ENCODE data around the gene AMZ1.

AMZ1 gene, protein sequence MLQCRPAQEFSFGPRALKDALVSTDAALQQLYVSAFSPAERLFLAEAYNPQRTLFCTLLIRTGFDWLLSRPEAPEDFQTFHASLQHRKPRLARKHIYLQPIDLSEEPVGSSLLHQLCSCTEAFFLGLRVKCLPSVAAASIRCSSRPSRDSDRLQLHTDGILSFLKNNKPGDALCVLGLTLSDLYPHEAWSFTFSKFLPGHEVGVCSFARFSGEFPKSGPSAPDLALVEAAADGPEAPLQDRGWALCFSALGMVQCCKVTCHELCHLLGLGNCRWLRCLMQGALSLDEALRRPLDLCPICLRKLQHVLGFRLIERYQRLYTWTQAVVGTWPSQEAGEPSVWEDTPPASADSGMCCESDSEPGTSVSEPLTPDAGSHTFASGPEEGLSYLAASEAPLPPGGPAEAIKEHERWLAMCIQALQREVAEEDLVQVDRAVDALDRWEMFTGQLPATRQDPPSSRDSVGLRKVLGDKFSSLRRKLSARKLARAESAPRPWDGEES

DNA sequence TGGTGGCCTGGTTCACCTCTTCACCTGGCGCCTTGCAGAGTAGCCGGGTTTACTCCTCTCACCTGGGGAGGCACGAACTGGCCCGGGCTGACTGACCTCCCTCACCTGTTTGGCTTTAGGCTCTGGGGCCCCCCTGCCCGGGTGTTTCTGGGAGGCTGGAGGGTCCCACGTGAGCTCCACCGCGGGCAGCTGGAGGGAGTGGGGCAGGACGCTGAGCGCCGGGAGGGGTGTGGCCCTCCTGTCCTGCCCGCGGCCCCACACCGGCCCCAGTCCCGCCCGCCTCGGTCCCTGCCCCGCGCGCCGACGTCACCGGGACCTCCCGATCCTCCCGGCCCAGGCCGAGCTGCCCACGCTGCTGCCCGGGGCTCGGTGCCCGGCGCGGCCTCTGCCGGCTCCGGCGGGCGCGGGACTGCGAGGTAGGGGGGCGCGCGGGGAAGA, at the start of gene AMZ1:
Gene AMZ1, plus strand, starts transcription at position 322 of the 438 bp plus-strand sequence. CDS start 12,250 bp downstream, outside the sequence.
- H3K27ac Mint-ChIP-seq: no peak within 1 kb of the TSS
- H3K9me3 Mint-ChIP-seq: no peaks in the 10 kb centered on the region
- no peak for DNase-seq (ENCODE audit: low spot score)
- no peaks in the 10 kb centered on the region for H3K36me3 Mint-ChIP-seq (ENCODE audit: low read depth)
- H3K4me1 Mint-ChIP-seq (ENCODE audit: low read depth): peaks cover 12% of the 10 kb centered on the region
- peak within 1 kb of the TSS; percentile 64 for H3K4me3 Mint-ChIP-seq
- peaks cover 46% of the 10 kb centered on the region for H3K27me3 Mint-ChIP-seq (ENCODE audit: low read depth)

DNA sequence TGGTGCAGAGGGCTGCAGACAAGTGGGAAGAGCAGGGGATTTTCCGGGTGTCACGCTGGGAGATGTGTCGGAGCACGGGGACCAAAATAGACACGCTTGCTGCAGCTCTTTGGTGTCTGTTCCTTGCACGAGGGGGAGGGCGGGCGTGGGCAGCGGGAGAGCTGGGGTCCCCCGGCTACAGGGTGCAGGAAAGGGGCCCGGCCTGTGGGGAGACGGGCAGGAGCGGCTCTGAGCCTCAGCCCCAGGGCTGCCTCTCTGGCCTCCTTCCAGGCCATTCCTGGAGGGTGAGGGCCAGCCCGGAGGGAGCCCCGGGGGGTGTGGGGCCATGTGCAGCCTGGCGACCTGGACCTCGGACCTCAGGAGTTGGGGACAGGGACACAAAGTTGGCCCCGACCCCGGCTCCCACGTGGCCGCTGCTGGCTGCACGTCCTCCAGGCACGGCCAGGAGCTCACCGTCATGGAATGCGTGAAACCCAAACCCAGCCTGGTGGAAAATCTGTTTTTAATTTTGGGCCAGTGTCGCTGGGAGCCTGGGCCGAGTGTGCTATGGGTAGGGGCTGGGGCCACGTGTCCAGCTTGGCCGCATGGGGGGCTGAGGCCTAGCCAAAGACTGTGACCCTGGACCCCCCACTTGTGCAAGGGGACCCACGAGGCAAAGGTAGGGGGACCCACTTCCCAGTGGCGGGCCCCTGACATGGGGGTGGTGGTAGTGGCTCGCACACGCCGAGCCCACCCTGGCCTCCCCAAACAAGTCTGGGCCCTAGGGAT, 49.6 kb upstream of the AMZ1 start:
- DNase-seq (ENCODE audit: low spot score): no peak
- Mint-ChIP-seq H3K9me3 (no peaks in the 10 kb centered on the region), H3K4me3 (no peak overlapping the region), H3K27ac (no peak overlapping the region), H3K36me3 (ENCODE audit: low read depth) (no peaks in the 10 kb centered on the region), H3K4me1 (ENCODE audit: low read depth) (peaks cover 5% of the 10 kb centered on the region), H3K27me3 (ENCODE audit: low read depth) (no peaks in the 10 kb centered on the region)

DNA sequence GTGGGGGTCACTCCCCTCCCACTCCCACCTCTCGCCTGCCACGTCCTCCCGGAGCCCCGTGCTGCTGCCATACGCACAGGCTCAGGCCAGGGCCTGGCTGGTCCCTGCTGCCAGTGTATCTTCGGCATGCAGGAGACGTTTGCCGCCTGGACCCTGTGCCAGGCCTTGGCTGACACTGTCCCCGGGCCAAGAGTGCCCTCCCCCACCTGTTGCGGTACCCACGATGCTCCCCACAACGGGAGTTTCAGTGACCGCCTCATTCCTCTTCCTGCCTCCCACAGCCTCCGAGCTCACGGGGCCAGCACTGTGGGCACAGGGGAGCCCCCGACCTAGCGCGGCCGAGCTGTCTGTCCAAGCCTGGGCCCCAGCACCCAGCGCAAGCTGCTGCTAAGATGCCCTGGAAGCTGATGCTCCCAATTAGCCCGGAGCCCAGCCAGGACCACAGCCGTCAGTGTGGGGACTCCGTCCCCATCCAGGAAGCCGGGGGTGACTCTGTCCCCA, 48.8 kb upstream of the AMZ1 start:
- Mint-ChIP-seq H3K4me1 (ENCODE audit: low read depth) (peaks cover under 1% of the 10 kb centered on the region), H3K4me3 (no peak overlapping the region), H3K27ac (no peak overlapping the region), H3K27me3 (ENCODE audit: low read depth) (no peaks in the 10 kb centered on the region), H3K9me3 (no peaks in the 10 kb centered on the region), H3K36me3 (ENCODE audit: low read depth) (no peaks in the 10 kb centered on the region)
- DNase-seq (ENCODE audit: low spot score): no peak

DNA sequence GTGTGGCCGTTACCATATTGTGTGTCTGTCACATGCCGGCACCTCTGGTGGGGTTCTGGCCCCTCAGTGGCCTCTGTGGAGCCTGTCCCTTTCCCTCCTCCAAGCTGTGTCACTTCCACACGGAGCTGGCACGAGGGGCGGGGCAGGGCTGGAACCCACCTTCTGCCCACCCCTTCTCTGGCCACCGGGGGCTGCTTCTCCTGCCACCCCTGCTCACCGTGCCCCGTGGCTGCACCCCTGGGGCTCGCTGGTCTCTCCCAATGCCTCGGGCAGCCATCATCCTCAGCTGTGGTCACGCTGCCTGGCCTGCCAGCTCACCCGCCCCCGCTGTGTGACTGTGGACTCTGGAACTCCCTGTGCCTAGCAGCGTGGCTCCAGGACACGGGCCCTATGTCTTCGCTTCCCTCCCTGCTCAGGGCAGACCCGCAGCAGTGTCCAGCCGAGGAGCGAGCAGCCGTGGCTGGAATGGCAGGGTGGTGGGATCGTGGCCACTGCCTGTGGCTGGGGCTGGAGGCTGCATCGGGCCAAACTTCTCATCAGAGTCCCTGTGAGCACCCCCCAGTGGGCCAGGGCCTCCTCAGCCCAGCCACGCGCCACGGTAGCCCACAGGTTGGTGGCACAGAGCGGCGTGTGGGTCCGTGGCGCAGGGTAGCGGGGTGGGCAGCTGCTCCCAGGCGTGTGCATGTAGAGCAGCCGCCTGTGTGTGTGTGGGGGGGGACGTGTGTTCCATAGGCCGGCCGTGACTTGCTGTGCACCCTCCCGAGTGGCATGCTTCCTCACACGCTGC, 48.1 kb upstream of the AMZ1 start:
- Mint-ChIP-seq H3K36me3 (ENCODE audit: low read depth) (no peaks in the 10 kb centered on the region), H3K27ac (no peak overlapping the region), H3K9me3 (no peaks in the 10 kb centered on the region), H3K4me3 (no peak overlapping the region), H3K27me3 (ENCODE audit: low read depth) (no peaks in the 10 kb centered on the region), H3K4me1 (ENCODE audit: low read depth) (peaks cover 6% of the 10 kb centered on the region)
- DNase-seq (ENCODE audit: low spot score): no peak

DNA sequence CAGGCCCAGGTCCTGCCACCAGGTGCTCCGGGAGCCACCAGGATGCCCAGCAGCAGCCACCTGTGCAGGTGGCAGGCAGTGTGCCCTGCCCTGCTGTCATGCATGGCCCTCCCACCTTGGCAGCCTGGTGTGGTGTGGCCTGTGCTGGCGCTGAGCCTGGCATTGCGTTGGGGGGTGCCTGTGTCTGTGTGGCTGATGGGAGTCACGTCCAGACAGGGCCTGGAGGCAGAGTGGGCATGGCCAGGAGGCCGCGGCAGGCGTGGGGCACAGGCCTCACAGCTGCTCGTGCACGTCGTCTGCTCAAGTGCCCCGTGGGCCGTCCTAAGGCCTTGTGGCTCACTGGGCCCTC, 47.5 kb upstream of the AMZ1 start:
- Mint-ChIP-seq H3K4me1 (ENCODE audit: low read depth) (peaks cover 11% of the 10 kb centered on the region), H3K36me3 (ENCODE audit: low read depth) (no peaks in the 10 kb centered on the region), H3K4me3 (no peak overlapping the region), H3K9me3 (no peaks in the 10 kb centered on the region), H3K27ac (no peak overlapping the region), H3K27me3 (ENCODE audit: low read depth) (no peaks in the 10 kb centered on the region)
- DNase-seq (ENCODE audit: low spot score): no peak

DNA sequence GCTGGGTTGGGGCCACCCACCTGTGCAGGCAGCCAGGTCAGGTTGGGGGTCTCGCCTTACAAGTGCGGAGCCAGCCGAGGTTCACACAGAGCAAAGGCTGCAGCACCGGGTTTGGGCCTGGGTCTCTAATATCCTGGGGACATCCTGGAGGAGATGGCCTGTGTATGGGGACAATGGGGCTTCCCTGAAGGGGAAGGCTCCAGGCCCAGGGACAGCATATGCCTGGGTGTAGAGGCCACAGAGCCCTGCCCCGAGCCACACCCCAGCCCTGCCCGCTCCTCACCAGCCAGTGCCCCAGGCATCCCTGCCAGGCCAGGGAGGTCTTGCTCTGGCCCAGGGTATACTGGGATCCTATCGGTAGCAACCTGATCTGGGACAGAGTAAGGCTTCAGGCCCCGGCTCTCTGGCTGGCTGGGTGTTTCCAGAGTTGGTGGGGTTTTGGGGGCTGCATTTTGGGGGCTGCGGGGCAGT, 47.1 kb upstream of the AMZ1 start:
- no peak overlapping the region for H3K4me3 Mint-ChIP-seq
- H3K27ac Mint-ChIP-seq: no peak overlapping the region
- DNase-seq (ENCODE audit: low spot score): no peak
- no peaks in the 10 kb centered on the region for H3K27me3 Mint-ChIP-seq (ENCODE audit: low read depth)
- no peaks in the 10 kb centered on the region for H3K9me3 Mint-ChIP-seq
- H3K4me1 Mint-ChIP-seq (ENCODE audit: low read depth): peaks cover 15% of the 10 kb centered on the region
- no peaks in the 10 kb centered on the region for H3K36me3 Mint-ChIP-seq (ENCODE audit: low read depth)

DNA sequence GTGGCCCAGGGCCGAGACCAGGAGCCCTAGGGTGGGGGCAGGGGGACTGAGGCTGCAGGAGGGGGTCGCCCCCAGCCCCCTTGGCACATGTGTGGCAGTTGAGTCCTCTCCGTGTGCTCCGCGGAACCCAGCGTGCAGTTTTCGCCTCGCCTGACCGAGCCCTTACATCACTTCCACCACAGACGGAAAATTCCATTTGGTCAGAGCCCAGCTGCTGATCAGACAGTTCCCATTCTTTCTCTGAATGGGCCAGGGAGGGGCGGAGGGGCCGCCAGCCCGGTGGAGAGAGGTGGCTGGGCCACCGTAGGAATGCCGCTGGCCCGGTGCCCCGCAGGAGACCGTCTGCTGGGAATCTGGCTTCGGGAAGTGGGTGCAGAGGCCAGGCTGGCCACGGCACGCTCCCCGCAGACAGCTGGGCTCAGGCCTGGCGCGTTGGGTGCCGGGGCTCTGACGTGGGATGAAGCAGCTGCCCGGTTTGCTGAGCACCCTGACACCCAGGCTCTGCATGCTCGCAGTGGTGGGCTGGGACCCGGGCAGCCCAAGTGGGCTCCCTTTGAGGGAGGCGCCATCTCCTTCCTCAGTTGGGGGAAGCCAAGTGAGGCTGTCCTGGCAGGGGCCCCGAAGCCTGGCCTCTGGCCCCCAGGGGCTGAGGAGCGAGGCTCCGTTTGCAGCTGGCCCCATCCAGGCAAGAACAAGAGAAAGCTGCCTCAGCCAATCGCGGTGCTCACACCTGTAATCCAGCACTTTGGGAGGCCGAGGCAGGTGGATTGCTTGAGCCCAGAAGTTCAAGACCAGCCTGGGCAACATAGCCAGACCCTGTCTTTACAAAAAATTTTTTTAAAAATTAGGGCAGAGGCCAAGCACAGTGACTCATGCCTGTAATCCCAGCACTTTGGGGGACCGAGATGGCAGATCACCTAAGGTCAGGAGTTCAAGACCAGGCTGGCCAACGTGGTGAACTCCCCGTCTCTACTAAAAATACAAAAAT, 46.3 kb upstream of the AMZ1 start:
- no peaks in the 10 kb centered on the region for H3K36me3 Mint-ChIP-seq (ENCODE audit: low read depth)
- no peaks in the 10 kb centered on the region for H3K9me3 Mint-ChIP-seq
- H3K4me1 Mint-ChIP-seq (ENCODE audit: low read depth): peaks cover 15% of the 10 kb centered on the region
- no peak overlapping the region for H3K4me3 Mint-ChIP-seq
- H3K27ac Mint-ChIP-seq: no peak overlapping the region
- DNase-seq (ENCODE audit: low spot score): no peak
- no peaks in the 10 kb centered on the region for H3K27me3 Mint-ChIP-seq (ENCODE audit: low read depth)

DNA sequence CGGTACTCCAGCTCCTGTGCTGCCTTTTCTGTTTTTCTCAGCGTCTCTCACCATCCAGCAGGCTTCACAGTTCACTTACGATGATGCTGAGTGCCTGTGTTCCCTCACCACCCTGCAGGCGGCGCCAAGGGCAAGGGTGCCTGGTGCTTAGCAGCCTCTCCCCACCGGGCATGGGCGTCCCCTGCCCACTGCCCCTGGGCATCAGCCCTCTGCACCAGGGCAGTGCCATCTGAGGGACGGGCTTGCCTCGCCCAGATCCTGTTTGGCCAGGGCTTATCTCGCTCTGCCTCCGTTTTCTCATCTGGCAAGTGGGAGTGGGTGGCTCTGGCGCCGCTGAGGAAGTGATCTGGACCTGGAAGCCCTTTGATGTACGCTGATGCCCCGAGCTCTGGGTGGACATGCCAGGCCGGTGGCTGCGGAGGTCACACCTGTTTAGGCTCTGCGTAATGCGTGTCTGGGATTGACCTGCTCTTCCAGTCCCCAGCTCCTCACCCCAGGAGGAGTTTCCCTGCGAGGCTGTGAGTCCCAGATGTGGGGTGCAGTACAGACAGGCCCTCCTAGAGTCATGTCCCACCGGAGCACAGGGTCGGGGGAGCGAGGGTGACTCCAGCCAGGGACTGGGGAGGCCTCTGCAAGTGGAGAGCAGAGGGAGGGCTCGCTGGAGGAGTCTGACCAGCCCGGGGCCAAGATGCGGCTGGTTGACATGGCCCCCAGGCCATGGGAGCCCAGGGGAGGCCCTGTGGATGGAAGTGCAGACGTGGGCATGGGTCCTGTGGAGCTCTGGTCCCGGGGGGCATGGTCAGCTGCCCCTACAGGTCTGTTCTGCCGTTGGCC, 44.4 kb upstream of the AMZ1 start:
- no peaks in the 10 kb centered on the region for H3K36me3 Mint-ChIP-seq (ENCODE audit: low read depth)

DNA sequence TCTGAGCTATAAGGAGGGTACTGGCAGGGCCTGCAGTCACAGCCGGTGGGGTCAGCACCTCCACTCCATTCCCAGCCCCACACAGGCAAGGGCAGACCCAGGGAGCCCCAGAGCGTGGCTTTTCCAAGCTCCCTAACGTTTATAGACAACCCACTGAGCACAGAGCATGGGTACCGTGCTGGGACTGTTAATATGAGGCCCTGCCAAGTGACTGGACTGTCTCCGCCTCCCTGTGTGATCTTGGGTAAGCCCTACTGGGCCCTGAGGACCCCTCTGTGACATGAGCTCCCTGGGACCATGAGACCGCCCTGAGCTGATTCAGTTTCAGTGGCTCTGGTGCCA, 43.8 kb upstream of the AMZ1 start:
- no peaks in the 10 kb centered on the region for H3K9me3 Mint-ChIP-seq
- H3K36me3 Mint-ChIP-seq (ENCODE audit: low read depth): no peaks in the 10 kb centered on the region
- no peak for DNase-seq (ENCODE audit: low spot score)
- H3K4me1 Mint-ChIP-seq (ENCODE audit: low read depth): peaks cover 15% of the 10 kb centered on the region
- no peak overlapping the region for H3K27ac Mint-ChIP-seq
- no peaks in the 10 kb centered on the region for H3K27me3 Mint-ChIP-seq (ENCODE audit: low read depth)
- H3K4me3 Mint-ChIP-seq: no peak overlapping the region

More for the DNA sequence above, 44.4 kb upstream of the AMZ1 start:
- Mint-ChIP-seq H3K27ac (no peak overlapping the region), H3K9me3 (no peaks in the 10 kb centered on the region), H3K4me3 (no peak overlapping the region), H3K27me3 (ENCODE audit: low read depth) (no peaks in the 10 kb centered on the region), H3K4me1 (ENCODE audit: low read depth) (peaks cover 15% of the 10 kb centered on the region)
- no peak for DNase-seq (ENCODE audit: low spot score)

DNA sequence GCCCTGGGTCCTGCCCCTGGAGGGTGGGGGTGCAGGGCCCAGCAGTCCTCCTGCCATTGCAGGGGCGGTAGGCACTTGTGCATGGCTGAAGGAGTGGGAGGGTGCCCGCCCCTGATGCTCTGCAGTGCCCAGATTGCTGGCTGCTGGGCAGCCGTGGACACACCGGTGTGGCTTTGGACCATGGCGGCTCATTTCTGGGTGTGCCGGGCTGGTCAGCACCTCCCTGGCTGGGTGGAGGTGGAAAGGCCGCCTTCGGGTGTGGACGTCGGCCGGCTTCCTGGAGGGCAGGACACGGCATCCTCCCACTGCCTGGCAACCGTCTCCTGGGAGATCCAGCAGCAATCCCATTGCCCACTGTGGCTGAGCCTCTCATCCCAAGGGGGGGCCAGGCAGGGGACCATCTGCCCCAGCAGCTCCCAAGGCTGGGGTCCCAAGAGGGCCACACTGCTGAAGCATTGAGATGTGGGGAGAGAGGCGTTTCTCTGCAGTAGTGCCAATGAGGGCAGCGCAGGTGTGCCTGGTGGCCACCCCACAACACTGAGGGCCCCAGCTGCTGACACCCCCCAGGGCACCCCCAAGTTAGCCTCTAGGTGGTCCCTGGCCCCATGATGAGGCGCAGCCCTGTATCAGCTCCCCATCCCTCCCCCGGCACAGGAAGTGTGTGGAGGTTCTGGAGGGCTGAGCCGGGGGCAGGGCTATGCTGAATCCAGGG, 43.3 kb upstream of the AMZ1 start:
- H3K9me3 Mint-ChIP-seq: no peaks in the 10 kb centered on the region
- H3K4me1 Mint-ChIP-seq (ENCODE audit: low read depth): peaks cover 15% of the 10 kb centered on the region
- H3K36me3 Mint-ChIP-seq (ENCODE audit: low read depth): no peaks in the 10 kb centered on the region
- DNase-seq (ENCODE audit: low spot score): no peak
- no peaks in the 10 kb centered on the region for H3K27me3 Mint-ChIP-seq (ENCODE audit: low read depth)
- peak overlapping the region; percentile 90 for H3K27ac Mint-ChIP-seq
- peak overlapping the region; percentile 78 for H3K4me3 Mint-ChIP-seq

DNA sequence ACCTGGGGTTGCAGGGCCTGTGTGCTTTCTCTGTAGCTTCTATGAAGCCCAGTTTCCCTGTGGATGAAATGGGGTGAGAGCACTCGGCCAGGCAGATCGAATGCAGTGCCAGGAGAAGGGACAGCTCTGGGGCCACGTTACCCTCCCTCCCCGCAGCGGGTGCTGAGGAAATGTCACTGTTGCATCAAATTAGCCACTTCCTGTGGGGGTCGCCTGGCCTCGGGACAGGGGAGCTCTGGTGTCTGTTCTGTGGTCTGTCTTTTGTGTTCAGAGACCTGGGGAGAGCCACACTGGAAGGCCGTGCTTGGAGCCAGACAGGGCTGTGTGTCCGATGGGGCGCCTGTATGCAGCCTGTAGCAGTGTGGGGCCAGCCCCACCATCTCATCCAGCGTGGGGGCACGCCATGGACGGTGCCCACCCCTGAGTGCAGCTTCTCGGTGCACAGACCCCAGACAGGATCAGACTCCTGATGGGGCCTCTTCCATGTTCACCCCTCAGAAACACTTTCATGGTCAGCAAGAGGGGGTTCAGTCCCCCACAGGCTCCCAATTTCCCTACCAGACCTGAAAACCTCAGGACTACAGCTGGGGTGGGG, 42.6 kb upstream of the AMZ1 start:
- Mint-ChIP-seq H3K9me3 (no peaks in the 10 kb centered on the region), H3K4me3 (peak overlapping the region; percentile 78), H3K36me3 (ENCODE audit: low read depth) (peaks cover under 1% of the 10 kb centered on the region), H3K27me3 (ENCODE audit: low read depth) (no peaks in the 10 kb centered on the region), H3K4me1 (ENCODE audit: low read depth) (peaks cover 15% of the 10 kb centered on the region), H3K27ac (peak overlapping the region; percentile 90)
- peak; percentile 23 for DNase-seq (ENCODE audit: low spot score)

All from T-helper 2 cell treated with Interferon-gamma antibody and Interleukin-4, amounts not matched to agents 5 μg/mL and 100 μg/mL, for 36 hours (primary cell).